G401 (cell line): ENCODE measurements around the gene TSGA10. TPM values are rescaled to one million over a fixed set of nuclear protein-coding genes. Genes with fewer than 3 reads are reported as not detected.
"Not testable (repeated sequence)": the region's sequence is repeated elsewhere in the genome, so short reads cannot be mapped to it uniquely, and the experiment has no call there.

ENCODE experiments used
- DNase-seq: peaks from one replicate; pipeline ENCODE4 v3.0.0-alpha.2; 2015; ENCODE audit warnings: low spot score
- in situ Hi-C: cut with HindIII; loops from 2 replicates; pipeline ENCODE4 v1.10.0; 2016; ENCODE audit warnings: low sequenced_read_pairs, mixed read lengths
- total RNA-seq: library from RNA; depleted of rRNA; stranded (reverse); fragments of >200 nt; shearing (Covaris generic); gene quantifications from 2 replicates; pipeline ENCODE4 v1.2.3, GENCODE V29; 2014

The TSGA10 gene
- total RNA-seq, 1 experiment from 2014 or later: 5.8 TPM

DNA sequence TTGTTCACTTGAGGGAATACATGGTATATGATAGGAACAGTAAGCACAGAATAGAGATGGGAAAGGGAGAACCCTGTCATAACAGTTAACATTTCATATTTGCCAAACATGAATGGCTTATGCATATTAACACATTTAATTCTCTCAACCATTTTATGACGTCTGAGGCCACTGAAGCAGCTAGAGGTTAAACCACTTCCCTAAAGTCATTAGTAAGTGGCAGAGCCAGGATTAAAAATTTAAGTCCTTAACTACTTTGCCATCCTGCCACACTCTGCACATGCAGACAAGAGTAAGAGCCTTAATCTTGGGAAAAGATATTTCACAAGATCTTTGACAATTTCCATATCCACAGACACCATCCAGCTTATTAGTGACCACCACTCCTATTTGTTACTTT lies 2.1 kb upstream of the TSGA10 start:
- no peak for DNase-seq
- in situ Hi-C loops: no loop called here

DNA sequence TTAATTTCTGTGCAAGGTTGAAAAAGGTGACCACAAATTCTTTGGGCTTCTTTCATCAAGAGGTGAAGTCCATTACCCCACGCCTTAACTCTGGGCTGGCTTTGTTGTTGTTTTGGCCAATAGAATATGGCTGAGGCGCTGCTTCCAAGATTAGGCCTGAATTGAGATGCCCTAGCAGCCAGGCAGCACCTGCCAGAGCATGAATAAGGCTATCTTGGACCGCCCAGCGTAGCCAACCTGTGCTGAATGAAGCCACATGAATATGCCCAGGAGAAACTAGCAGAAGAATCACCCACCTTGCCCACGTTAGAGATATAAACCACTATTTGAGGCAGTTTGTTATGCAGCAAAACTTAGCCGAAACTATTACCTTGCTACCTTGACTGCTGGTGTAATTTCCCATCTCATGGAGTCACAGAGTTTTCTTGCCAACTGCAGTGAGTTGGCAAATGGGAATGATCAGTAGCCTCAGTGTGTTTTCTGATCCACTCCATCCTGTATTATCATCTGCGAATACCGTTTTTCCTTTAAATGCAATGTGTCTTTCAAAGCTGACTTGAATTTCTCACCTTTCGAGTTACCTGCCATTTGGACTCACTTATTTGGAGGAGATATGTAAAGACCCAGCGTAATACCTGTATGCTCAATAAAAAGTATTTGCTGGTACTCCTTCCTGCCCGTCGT lies 679 bp downstream of the TSGA10 start:
- in situ Hi-C loops: no loop called here
- DNase-seq: peak; percentile 73

DNA sequence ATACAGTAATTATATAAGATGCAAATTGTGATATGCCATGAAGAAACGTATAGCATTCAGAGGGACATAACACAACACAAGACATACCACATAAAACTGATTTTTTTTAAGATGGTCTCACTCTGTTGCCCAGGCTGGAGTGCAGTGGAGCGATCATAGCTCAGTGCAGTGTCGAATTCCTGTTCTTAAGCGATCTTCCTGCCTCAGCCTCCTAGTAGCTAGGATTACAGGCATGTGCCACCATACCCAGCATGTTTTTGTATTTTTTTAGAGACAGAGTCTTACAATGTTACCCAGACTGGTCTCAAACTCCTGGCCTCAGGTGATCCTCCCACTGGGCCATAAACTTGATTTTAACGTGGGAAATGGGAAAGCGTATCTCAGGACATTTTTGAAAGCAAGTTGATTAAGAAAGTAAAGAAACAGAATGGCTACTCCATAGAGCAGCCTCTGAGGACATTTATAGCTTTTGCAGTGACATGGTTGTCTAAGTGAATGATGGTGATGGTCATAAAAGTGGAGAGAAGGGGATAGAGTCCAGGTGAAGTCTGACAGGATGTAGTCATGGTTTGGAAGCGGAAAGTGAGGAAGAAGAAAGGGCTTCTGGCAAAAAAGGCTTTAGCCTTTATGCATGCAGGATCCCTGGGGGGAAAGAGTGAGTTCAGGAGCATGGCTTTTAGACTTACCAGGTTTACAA lies 2.4 kb downstream of the TSGA10 start:
- no peak for DNase-seq
- in situ Hi-C loops: no loop called here

DNA sequence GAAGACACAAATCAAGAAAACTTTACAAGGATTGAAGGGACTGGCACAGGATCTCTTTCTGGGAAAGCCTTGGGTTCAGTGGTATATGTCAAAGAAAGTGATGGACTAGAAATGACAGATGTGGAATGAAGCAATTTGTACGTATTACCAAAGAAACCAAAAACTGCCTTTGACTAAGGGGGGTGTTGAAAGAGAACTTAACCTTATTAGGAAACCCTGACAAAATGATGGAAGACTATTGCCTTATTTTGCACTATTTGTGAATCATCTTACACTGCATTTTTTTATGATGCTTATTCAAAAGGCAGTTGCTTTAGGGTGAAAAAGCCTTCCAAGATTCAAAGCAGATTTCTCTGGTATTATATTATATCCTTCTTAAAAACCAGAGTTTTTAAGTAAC lies 4.0 kb downstream of the TSGA10 start:
- in situ Hi-C loops: no loop called here

DNA sequence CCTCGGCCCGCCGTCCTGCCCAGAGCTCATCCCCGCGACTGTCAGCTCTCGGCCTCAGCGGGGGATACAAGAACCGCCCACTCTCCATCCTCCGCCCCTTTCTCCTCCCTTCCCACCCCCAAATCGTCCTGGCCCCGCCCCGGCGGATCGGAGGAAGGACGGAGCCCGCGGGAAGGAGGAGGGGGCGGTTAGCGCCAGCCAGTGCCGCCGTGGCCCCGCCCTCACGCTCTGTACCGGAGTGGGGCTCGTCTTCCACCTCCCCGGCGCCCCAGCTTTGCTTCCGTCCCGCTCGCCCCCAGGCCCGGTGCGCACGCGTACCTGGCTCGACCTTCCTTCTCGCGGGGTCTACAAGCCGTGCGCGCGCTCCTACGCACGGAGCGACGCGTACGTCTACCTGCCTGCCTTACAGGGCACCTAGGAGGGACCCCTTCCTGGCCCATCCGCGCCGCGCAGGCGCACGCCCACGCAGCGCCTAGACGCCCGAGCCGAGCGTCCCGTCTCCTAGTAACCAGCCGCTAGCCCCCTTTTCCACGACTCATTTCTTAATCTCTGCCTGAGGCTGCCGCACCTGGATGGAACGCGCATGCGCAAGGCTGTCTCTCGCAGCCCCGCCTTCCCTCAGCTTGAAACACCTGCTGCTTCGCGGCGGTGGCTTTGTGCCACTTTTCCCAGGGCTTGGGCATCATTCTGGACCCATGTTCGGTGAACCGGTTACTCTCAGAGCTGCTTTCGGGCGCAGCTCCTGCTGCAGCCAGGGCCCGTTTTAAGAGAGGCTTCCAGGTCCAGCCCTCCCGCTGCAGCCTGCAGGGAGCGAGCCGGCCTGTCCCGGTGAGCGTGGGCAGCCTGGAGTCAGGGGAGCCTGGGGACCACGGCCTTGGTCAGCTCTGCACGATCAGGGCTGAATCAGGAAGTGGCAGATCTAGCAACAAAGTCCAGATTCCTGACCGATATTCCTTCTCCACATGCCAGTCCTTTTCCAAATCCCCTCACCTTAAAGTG lies 13.3 kb downstream of the TSGA10 start, which contains the start of gene C2orf15:
TSS of gene C2orf15 (plus strand) at position 598 of the 999 bp plus-strand sequence. CDS start 8,852 bp downstream, outside the sequence.
- in situ Hi-C loops: no loop called here

More for the DNA sequence above, 4.0 kb downstream of the TSGA10 start:
- no peak for DNase-seq

DNA sequence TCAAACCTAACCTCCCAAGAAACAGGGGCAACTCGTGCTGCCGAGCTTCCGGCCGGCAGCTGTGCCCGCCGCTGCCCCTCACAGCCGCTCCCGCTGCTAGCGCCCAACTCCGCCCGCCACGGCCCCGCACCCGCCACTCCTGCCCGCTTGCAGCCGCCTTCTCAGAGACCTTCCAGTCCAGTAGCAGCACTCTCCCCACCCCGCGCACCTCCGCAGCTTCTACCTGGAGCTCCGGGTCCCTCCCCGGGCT lies 14.0 kb downstream of the TSGA10 start:
- in situ Hi-C loops: no loop called here
- no peak for DNase-seq

More for the DNA sequence above, 13.3 kb downstream of the TSGA10 start, which contains the start of gene C2orf15:
- peak; percentile 97 for DNase-seq

DNA sequence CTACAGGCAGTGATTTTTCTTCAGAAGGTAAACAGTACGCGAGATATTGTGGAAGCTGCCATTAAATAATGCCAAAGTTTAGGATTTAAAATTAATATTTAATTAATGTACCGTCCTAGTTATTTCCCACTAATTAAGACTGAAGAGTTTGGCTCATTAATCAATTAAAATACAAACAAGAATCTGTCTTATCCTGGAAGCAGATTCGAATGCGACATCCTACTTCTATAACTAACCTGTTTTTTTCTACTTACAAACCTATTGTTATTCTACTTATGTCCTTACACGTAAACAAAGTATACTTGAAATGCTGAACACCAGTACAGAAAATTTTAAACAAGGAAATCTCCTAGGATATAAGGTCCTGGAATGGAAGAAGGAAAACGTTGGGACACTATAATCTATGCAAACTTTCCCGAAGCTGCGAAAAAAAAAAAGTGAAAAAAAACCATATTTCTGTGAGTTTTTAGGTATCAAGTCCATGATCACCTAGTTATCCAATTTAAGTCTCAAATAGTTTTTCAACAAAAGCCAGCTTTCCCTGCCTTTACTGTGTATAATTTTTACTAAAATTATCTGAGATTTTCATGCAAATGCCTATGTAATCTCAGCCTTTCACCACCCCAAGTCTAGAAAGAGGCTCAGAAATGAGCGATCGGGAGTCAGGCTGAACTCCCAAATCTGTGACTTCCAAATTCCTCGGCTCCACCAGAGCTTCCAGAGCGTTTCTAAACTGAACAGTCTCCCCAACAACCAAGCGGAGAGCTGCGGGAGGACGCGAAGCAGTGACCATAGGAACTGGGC lies 14.5 kb downstream of the TSGA10 start:
- in situ Hi-C loops: no loop called here
- DNase-seq: peak; percentile 63

DNA sequence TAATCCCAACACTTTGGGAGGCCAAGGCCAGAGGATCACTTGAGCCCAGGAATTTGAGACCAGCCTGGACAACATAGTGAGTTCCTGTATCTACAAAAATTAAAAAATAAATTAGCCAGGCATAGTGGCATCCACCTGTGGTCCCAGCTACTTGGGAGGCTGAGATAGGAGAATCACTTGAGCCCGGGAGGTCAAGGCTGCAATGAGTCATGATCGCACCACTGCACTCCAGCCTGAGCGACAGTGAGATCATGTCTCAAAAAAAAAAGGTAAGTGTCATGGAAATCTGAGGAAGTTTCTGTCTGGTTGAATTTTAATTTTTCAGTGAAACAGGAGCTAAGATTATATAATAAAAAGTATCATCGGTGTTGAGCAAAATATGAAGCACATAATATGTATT lies 15.7 kb downstream of the TSGA10 start:
- in situ Hi-C loops: no loop called here

DNA sequence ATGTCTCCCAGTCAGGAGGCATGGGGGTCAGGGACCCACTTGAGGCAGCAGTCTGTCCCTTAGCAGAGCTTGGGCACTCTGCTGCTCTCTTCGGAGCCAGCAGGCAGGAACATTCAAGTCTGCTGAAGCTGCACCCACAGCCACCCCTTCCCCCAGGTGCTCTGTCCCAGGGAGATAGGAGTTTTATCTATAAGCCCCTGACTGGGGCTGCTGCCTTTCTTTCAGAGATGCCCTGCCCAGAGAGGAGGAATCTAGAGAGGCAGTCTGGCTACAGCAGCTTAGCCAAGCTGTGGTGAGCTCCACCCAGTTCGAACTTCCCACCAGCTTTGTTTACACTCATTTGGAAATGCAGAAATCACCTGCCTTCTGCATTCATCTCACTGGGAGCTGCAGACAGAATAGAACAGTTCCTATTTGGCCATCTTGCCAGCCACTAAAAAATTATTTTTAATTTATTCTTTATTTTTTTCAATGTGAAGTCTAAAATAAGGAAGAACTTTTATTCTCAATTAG lies 19.6 kb downstream of the TSGA10 start:
- in situ Hi-C loops, DNase-seq: not testable (repeated sequence)

More for the DNA sequence above, 15.7 kb downstream of the TSGA10 start:
- DNase-seq: no peak

DNA sequence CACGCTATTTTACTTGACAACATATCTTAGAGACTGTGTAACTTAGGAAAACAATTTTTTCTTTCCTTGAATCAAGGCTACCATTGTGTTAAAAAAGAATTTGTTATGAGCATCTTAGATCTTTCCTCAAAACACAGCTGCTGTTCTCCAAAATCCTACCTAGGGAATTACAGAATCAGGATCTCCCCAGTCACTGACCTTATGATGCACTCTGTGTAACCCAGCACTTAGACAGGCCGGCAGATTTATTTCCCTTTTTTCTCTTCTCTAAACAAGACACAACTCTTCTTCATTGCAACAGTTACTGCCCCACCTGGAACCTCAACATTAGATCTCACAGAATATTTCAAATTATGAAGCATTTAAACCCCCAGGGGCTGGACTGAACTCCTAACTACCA lies 26.8 kb downstream of the TSGA10 start:
- no peak for DNase-seq
- in situ Hi-C loops: no loop called here

DNA sequence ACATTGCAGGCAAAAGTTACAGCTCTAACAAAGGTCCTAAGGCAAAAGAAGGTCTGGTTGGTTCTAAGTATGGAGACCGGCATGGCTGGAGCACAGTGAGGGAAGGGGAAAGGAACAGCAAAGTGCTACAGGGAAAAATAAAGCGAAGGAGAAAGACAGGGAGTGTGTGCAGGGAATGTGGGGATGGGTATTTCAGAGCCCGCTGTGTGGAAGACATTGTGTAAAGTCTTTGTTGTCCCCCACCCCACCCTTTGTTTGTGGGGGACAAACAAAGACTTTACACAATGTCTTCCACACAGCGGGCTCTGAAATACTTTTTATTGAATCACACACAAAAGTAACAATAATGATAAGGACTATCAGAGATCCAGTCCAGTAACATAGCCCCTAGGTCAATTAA lies 42.1 kb downstream of the TSGA10 start:
- DNase-seq: no peak
- in situ Hi-C loops: no loop called here

DNA sequence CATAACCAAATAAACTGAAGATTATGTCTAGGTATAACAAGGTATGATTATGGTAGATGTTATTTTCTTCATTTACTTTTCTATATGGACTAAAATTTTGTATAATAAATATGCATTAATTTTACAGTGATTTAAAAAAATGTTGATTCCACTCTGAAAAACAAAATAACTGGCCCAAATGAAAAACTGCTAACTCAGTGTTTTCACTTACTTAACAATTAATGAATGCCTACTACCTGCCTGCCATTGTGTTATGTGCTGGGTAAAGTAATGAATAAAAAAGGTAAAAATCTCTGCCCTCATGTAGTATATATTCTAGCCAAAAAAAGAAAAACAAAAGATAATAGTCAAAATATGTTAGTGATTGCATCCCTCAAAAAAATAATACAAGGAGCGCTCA lies 42.8 kb downstream of the TSGA10 start:
- no peak for DNase-seq
- in situ Hi-C loops: no loop called here

DNA sequence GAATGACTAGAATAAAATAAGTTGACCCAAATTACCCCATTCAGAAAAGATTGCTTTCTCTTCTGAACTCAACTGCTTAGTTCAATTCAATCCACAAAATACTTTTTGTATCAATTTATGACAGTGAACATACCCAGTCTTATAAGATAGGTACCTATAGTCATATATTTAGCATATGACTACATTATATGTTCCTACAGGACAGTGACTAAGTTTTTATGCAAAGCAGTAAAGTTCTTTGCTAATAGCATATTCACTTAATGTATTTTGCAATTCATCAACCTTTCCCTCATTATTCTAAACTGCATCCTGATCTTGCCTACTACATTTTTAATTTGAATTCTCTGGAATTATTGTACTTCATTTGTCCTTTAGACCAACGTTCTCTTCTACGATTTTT lies 43.5 kb downstream of the TSGA10 start:
- in situ Hi-C loops: no loop called here
- DNase-seq: no peak

DNA sequence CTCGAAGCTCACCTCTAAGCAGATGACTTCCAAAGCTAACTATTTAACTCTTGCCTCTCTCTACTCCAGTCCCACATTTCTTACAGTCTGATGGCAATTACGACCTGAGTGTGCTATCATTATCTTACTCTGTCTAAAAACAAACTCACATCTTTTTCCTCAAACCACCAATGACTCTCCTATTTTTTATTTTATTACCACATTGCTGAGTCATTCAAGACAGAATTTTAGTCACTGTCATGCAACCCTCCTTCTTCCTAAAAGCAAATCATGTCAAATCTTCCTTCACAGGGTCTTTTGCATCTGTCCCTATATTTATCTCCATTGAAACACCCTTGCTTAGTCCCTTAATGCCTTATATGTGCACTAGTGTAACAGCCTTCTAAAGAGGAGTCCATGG lies 47.8 kb downstream of the TSGA10 start:
- no peak for DNase-seq
- in situ Hi-C loops: no loop called here

DNA sequence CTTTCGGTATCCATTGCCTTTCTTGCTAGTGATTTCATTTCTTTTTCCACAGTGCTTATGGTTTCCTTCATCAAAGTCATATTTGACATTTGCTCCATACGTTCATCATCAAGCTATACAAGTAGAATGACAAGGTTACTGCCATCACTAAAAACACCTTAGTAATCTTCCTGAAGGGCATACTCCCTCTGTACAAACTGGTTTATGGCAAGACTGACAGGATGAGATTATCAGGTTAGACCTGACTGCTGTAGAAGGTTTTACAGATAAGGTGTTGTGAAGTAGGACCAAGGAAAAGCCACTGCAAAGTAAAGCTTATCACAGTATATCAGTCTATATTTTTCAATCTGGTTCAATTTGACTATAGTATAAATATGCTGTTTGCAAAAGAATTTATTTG lies 50.7 kb downstream of the TSGA10 start:
- in situ Hi-C loops: no loop called here
- no peak for DNase-seq

DNA sequence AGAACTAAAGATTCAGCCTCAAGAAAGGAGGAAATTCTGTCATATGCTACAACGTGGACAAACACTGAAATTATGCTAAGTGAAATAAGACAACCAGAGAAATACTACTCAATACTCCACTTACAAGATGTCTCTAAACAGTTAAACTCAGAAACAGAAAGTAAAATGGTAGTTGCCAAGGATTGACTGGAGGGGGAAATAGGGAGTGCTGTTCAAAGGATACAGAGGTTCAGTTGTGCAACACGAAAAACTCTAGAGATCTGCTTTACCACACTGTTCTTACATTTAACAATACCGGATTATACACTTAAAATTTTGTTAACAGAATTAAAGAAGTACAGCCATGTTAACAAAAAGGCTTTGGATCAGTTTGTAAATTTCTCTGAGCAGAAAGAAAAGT lies 53.0 kb downstream of the TSGA10 start:
- DNase-seq: peak; percentile 0

DNA sequence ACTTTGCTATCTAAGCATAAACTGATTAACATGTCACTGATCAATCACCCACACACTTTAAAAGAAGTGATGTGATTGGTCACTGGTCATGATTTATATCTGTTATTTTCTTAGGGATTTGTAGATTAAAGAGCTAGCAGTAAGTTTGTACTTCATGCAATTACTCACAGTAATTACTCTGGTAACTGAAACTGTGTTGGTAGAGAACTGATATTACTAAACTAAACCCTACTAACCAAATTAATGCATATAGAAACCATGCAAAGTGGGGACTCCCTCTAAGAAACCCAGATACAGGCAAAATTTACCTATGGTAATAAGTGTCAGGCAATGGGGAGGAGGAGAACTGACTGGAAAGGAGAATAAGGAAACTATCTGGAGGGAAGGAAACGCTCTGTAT lies 58.0 kb downstream of the TSGA10 start:
- in situ Hi-C loops: no loop called here
- no peak for DNase-seq

More for the DNA sequence above, 53.0 kb downstream of the TSGA10 start:
- in situ Hi-C loops: no loop called here

DNA sequence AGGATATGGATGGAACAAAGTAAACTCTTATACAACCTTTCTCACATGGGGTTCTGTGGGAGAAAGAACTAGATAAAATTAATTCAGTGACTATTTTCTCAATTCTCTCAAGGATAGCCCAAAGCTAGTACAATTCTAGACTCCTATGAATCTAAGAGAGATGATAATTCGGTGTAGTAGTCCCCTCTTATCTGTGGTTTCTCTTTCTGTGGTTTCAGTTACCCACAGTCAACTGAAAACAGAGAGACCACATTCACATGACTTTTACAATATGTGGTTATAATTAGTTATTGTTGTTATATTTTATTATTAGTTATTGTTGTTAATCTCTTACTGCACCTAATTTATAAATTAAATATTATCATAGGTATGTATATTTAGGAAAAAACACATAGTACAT lies 66.7 kb downstream of the TSGA10 start:
- DNase-seq: no peak
- in situ Hi-C loops: no loop called here

DNA sequence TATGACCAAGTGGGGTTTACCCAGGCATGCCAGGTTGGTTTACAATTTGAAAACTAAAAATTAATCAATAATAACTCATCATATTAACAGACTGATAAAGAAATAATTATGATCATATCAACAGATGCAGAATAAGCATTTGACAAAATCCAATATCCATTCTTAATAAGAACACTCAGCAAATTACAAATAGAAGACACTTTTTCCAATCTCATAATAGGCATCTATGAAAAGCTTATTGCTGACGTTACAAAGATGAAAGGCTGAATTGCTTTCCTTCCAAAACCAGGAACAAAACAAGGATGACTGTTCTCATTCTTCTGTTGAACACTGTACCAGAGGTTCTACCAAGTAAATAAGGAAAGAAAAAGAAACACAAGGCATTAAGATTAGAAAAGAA lies 68.4 kb downstream of the TSGA10 start:
- in situ Hi-C loops: no loop called here
- DNase-seq: no peak
